HepG2 (cell line): ENCODE data around the gene CARHSP1. TPM values are rescaled to one million over a fixed set of nuclear protein-coding genes. Genes with fewer than 3 reads are reported as not detected.

Experiments used
- DNMT1 ChIP-seq: sonication (generic); formaldehyde crosslinking; IDR thresholded peaks from 2 replicates; pipeline ENCODE4 v1.5.1; 2020; ENCODE audit warnings: mild to moderate bottlenecking, missing genetic modification reagents
- ETV5 ChIP-seq: IDR thresholded peaks from 2 replicates; pipeline ENCODE4 v1.6.1; 2018; ENCODE audit warnings: missing biosample characterization, missing genetic modification reagents, inconsistent platforms, borderline replicate concordance
- HDAC2 ChIP-seq: sonication (generic); formaldehyde crosslinking; IDR thresholded peaks from 2 replicates; pipeline ENCODE4 v1.4.0; 2020; ENCODE audit warnings: missing genetic modification reagents
- MTF1 ChIP-seq: sonication (generic); formaldehyde crosslinking; IDR thresholded peaks from 2 replicates; pipeline ENCODE4 v1.5.0; 2020; ENCODE audit warnings: missing genetic modification reagents
- MTF2 ChIP-seq: sonication (generic); formaldehyde crosslinking; IDR thresholded peaks from 2 replicates; pipeline ENCODE4 v1.5.0; 2020; ENCODE audit warnings: missing genetic modification reagents, borderline replicate concordance
- NFRKB ChIP-seq: fragments of 450-650 bp; IDR thresholded peaks from 2 replicates; pipeline ENCODE4 v1.6.1; 2017
- RAD21 ChIP-seq: fragments of 450-650 bp; formaldehyde crosslinking; IDR thresholded peaks from 2 replicates; pipeline ENCODE4 v1.5.0; 2020; ENCODE audit warnings: mild to moderate bottlenecking
- ZMYM4 ChIP-seq: sonication (generic); formaldehyde crosslinking; IDR thresholded peaks from 2 replicates; pipeline ENCODE4 v1.8.1; 2023; ENCODE audit warnings: mild to moderate bottlenecking, missing genetic modification reagents
- ZNF276 ChIP-seq: sonication (generic); formaldehyde crosslinking; IDR thresholded peaks from 2 replicates; pipeline ENCODE4 v1.4.0; 2020; ENCODE audit warnings: mild to moderate bottlenecking, low read depth, missing genetic modification reagents
- ZNF512B ChIP-seq: sonication (generic); formaldehyde crosslinking; IDR thresholded peaks from 2 replicates; pipeline ENCODE4 v1.5.1; 2020; ENCODE audit warnings: missing genetic modification reagents, mild to moderate bottlenecking, borderline replicate concordance
- ZNF558 ChIP-seq: sonication (generic); formaldehyde crosslinking; IDR thresholded peaks from 2 replicates; pipeline ENCODE4 v1.9.0; 2022; ENCODE audit warnings: mild to moderate bottlenecking, missing genetic modification reagents, borderline replicate concordance
- ZNF580 ChIP-seq: IDR thresholded peaks from 2 replicates; pipeline ENCODE4 v1.6.1; 2016; ENCODE audit warnings: low read depth, borderline replicate concordance
- ZNF788 ChIP-seq: sonication (generic); formaldehyde crosslinking; IDR thresholded peaks from 2 replicates; pipeline ENCODE4 v1.5.0; 2020; ENCODE audit warnings: mild to moderate bottlenecking, missing genetic modification reagents, borderline replicate concordance
- ZNF83 ChIP-seq: sonication (generic); formaldehyde crosslinking; IDR thresholded peaks from 2 replicates; pipeline ENCODE4 v1.4.0; 2020; ENCODE audit warnings: missing genetic modification reagents, mild to moderate bottlenecking, borderline replicate concordance
- polyA plus RNA-seq, 8 experiments: library from polyadenylated mRNA; depleted of rRNA in 3 of 8; stranded (reverse) in 7 of 8; unstranded in 1 of 8; fragments of >200 nt; fragmentation: Illumina TruSeq in 4 of 8; extraction: Trizol in 4 of 8; gene quantifications; 2 replicates each; pipeline versions ENCODE4 v1.2.1 to v1.2.3, GENCODE V29; 2011 to 2016; ENCODE audit warnings: low read depth in 4 of 8, missing spikeins in 1 of 8, mixed read lengths in 1 of 8; ENCODE audit not compliant: insufficient read depth in 1 of 8
- total RNA-seq, 5 experiments: library from RNA; depleted of rRNA; stranded (reverse); fragments of >200 nt; fragmentation: Illumina TruSeq; extraction: Trizol; gene quantifications; 2 replicates each; pipeline ENCODE4 v1.2.3, GENCODE V29; 2016; ENCODE audit warnings: low read depth in 1 of 5

The CARHSP1 gene
- total and polyA plus RNA-seq, 2 of the 13 experiments (the other 11 are each of a cell fraction or from before 2014, with no cell fraction given) = 173 to 345 TPM

GRCh38 chr16:8864480-8865110 is 4.2 kb downstream of the CARHSP1 start (continued):
- TF ChIP-seq ZNF580 (CRISPR knock-in tag) (0 out of 2 replicates have a peak, but pooled peaks have one; percentile 22), ZMYM4 (no peak), ZNF276 (CRISPR knock-in tag) (no peak), RAD21 (CRISPR knock-in tag) (0 out of 2 replicates have a peak, but pooled peaks have one; percentile 28), ZNF558 (0 out of 2 replicates have a peak, but pooled peaks have one; percentile 21), ZNF83 (CRISPR knock-in tag) (no peak), DNMT1 (CRISPR knock-in tag) (peak; percentile 15; the same call in 1 of the 2 replicates), HDAC2 (CRISPR knock-in tag) (no peak), ETV5 (CRISPR knock-in tag) (peak; percentile 14; the same call in 1 of the 2 replicates), NFRKB (no peak), MTF2 (CRISPR knock-in tag) (0 out of 2 replicates have a peak, but pooled peaks have one; percentile 26), MTF1 (peak; percentile 56; the same call in 1 of the 2 replicates), ZNF788 (CRISPR knock-in tag) (0 out of 2 replicates have a peak, but pooled peaks have one; percentile 47), ZNF512B (peak; percentile 2; the same call in 1 of the 2 replicates)
